ENCODE results near the gene GPX7. TPM values are rescaled to one million over a fixed set of nuclear protein-coding genes. Genes with fewer than 3 reads are reported as not detected.

GPX7 gene
- total and polyA plus RNA-seq, 2 experiments from 2014 or later = 14.4 to 45.0 TPM

GRCh38 chr1:52629325-52629643, 27.1 kb downstream of the GPX7 start:
- Histone ChIP-seq H3K4me1 (ENCODE audit: low read depth) (peaks cover 5% of the 10 kb centered on the region), H3K27ac (no peak overlapping the region), H3K27me3 (peaks cover 20% of the 10 kb centered on the region), H3K4me3 (no peak overlapping the region), H3K36me3 (no peaks in the 10 kb centered on the region), H3K9me3 (ENCODE audit: low read depth) (no peaks in the 10 kb centered on the region)
- DNase-seq (ENCODE audit: low read depth in 1 of 2, low spot score in 1 of 2) = peak in 1 of 2 donors; percentile 20
- no peak for TF ChIP-seq CTCF (IDR thresholded peaks at IDR 0.05; ENCODE audit: low read depth, low read length)

GRCh38 chr1:52629667-52630066, 27.5 kb downstream of the GPX7 start:
- no peak overlapping the region for H3K27ac ChIP-seq
- H3K4me1 ChIP-seq (ENCODE audit: low read depth) = peaks cover 5% of the 10 kb centered on the region

GRCh38 chr1:52631759-52632331, 29.7 kb downstream of the GPX7 start:
- H3K36me3 ChIP-seq = no peaks in the 10 kb centered on the region
- H3K27me3 ChIP-seq = peaks cover 20% of the 10 kb centered on the region
- no peak overlapping the region for H3K4me3 ChIP-seq
- H3K4me1 ChIP-seq (ENCODE audit: low read depth) = peaks cover 5% of the 10 kb centered on the region
- TF ChIP-seq CTCF (IDR thresholded peaks at IDR 0.05; ENCODE audit: low read depth, low read length) = no peak
- no peaks in the 10 kb centered on the region for H3K9me3 ChIP-seq (ENCODE audit: low read depth)
- peak; percentile 17 to 23 for DNase-seq (ENCODE audit: low read depth in 1 of 2, low spot score in 1 of 2)
- H3K27ac ChIP-seq = no peak overlapping the region

More at GRCh38 chr1:52629667-52630066, 27.5 kb downstream of the GPX7 start:
- no peak for DNase-seq (ENCODE audit: low read depth in 1 of 2, low spot score in 1 of 2)
- Histone ChIP-seq H3K9me3 (ENCODE audit: low read depth) (no peaks in the 10 kb centered on the region), H3K27me3 (peaks cover 20% of the 10 kb centered on the region), H3K36me3 (no peaks in the 10 kb centered on the region), H3K4me3 (no peak overlapping the region)
- no peak for TF ChIP-seq CTCF (IDR thresholded peaks at IDR 0.05; ENCODE audit: low read depth, low read length)

GRCh38 chr1:52632732-52633290, 30.6 kb downstream of the GPX7 start, which contains the start of gene SHISAL2A:
Gene SHISAL2A, plus strand, starts transcription at chr1:52633168. Its CDS starts 326 bp downstream, at chr1:52633494.
- Histone ChIP-seq H3K27ac (no peak within 1 kb of the TSS), H3K36me3 (no peaks in the 10 kb centered on the region), H3K9me3 (ENCODE audit: low read depth) (no peaks in the 10 kb centered on the region), H3K4me1 (ENCODE audit: low read depth) (peaks cover 8% of the 10 kb centered on the region), H3K27me3 (peaks cover 20% of the 10 kb centered on the region), H3K4me3 (peak within 1 kb of the TSS; percentile 39)
- peak; percentile 39 to 61 for DNase-seq (ENCODE audit: low read depth in 1 of 2, low spot score in 1 of 2)
- TF ChIP-seq CTCF (IDR thresholded peaks at IDR 0.05; ENCODE audit: low read depth, low read length) = no peak

GRCh38 chr1:52633291-52633754, 31.2 kb downstream of the GPX7 start:
- H3K4me1 ChIP-seq (ENCODE audit: low read depth) = peaks cover 12% of the 10 kb centered on the region
- peaks cover 20% of the 10 kb centered on the region for H3K27me3 ChIP-seq
- no peak overlapping the region for H3K27ac ChIP-seq
- H3K36me3 ChIP-seq = no peaks in the 10 kb centered on the region
- H3K9me3 ChIP-seq (ENCODE audit: low read depth) = no peaks in the 10 kb centered on the region
- peak; percentile 15 to 41 for DNase-seq (ENCODE audit: low read depth in 1 of 2, low spot score in 1 of 2)
- H3K4me3 ChIP-seq = peak overlapping the region; percentile 39
- TF ChIP-seq CTCF (IDR thresholded peaks at IDR 0.05; ENCODE audit: low read depth, low read length) = no peak
